OCI-LY3 (cell line): ENCODE data around the gene FOXP3.

Source experiments
- H2AFZ ChIP-seq: fragments of 200-600, 300-600 bp; shearing (Covaris generic); 2 replicates; pipeline ENCODE4 v1.6.0; 2014; ENCODE audit warnings: antibody characterized with exemption, low read depth, low read length
- H3K27ac ChIP-seq: fragments of 200-600, 300-600 bp; sonication (generic); 2 replicates; pipeline ENCODE4 v1.5.1; 2014; ENCODE audit warnings: mild to moderate bottlenecking, low read length, moderate library complexity, mixed read lengths
- H3K27me3 ChIP-seq: fragments of 200-600, 300-600 bp; sonication (generic); 2 replicates; pipeline ENCODE4 v1.6.1; 2014; ENCODE audit warnings: low read depth, low read length, mixed read lengths
- H3K36me3 ChIP-seq: fragments of 200-600, 300-600 bp; sonication (generic); replicated peaks from 2 replicates; pipeline ENCODE3; 2014; ENCODE audit warnings: low read depth, low read length, mixed read lengths
- H3K4me1 ChIP-seq: fragments of 300-600, 200-600 bp; sonication (generic); 2 replicates; pipeline ENCODE4 v1.6.1; 2014; ENCODE audit warnings: low read length, mixed read lengths
- H3K4me2 ChIP-seq: fragments of 200-600, 300-600 bp; sonication (generic); 2 replicates; pipeline ENCODE4 v1.6.1; 2014; ENCODE audit warnings: low read length, mixed read lengths
- H3K4me3 ChIP-seq: fragments of 300-600, 200-600 bp; sonication (generic); 2 replicates; pipeline ENCODE4 v1.5.1; 2014; ENCODE audit warnings: antibody characterized with exemption, mild to moderate bottlenecking, low read length, moderate library complexity
- H3K79me2 ChIP-seq: fragments of 300-600, 200-600 bp; shearing (Covaris generic); 2 replicates; pipeline ENCODE4 v1.6.1; 2014; ENCODE audit warnings: mild to moderate bottlenecking, low read length, mixed read lengths
- H3K9ac ChIP-seq: fragments of 300-600, 200-600 bp; shearing (Covaris generic); 2 replicates; pipeline ENCODE4 v1.6.0; 2014; ENCODE audit warnings: mild to moderate bottlenecking, low read length, moderate library complexity
- H3K9me3 ChIP-seq: fragments of 200-600, 300-600 bp; shearing (Covaris generic); 2 replicates; pipeline ENCODE4 v1.6.1; 2014; ENCODE audit warnings: low read length, mixed read lengths; ENCODE audit not compliant: insufficient read depth
- H4K20me1 ChIP-seq: fragments of 200-600, 300-600 bp; sonication (generic); 2 replicates; pipeline ENCODE4 v1.6.1; 2016; ENCODE audit warnings: low read length, mixed read lengths; ENCODE audit not compliant: insufficient read depth
- EZH2phosphoT487 ChIP-seq: fragments of 200-600 bp; shearing (Covaris generic); IDR thresholded peaks from 2 replicates; pipeline ENCODE4 v1.6.1; 2018; ENCODE audit warnings: antibody characterized with exemption, mixed run types, low read depth
- TF ChIP-seq, protein P1 (sequence below): fragments of 200-600, 300-600 bp; sonication (generic); IDR thresholded peaks from 2 replicates; pipeline ENCODE4 v1.5.1; 2014; ENCODE audit warnings: antibody characterized with exemption, low read length, low read depth

The FOXP3 gene, protein sequence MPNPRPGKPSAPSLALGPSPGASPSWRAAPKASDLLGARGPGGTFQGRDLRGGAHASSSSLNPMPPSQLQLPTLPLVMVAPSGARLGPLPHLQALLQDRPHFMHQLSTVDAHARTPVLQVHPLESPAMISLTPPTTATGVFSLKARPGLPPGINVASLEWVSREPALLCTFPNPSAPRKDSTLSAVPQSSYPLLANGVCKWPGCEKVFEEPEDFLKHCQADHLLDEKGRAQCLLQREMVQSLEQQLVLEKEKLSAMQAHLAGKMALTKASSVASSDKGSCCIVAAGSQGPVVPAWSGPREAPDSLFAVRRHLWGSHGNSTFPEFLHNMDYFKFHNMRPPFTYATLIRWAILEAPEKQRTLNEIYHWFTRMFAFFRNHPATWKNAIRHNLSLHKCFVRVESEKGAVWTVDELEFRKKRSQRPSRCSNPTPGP

DNA sequence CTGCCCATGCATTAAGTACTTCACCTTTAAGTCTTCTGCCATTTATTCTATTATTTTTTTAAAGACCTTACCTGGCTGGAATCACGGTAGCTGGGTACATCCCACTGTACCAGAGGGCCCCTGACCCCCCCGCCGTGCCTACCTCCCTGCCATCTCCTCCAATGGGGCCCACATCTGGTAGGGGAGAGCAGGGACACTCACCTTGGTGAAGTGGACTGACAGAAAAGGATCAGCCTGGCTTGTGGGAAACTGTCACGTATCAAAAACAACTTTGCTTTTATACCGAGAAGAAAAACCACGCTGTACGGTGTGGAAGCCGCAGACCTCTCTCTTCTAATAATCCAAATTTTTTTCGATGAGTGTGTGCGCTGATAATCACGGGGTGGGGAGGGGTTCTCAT is at the start of gene FOXP3:
FOXP3 (minus strand) TSS at position 251 of the 400 bp plus-strand sequence. CDS start 6,205 bp downstream, outside the sequence.
- Histone ChIP-seq H4K20me1 (no peaks in the 10 kb centered on the region), H2AFZ (no peak within 1 kb of the TSS)

DNA sequence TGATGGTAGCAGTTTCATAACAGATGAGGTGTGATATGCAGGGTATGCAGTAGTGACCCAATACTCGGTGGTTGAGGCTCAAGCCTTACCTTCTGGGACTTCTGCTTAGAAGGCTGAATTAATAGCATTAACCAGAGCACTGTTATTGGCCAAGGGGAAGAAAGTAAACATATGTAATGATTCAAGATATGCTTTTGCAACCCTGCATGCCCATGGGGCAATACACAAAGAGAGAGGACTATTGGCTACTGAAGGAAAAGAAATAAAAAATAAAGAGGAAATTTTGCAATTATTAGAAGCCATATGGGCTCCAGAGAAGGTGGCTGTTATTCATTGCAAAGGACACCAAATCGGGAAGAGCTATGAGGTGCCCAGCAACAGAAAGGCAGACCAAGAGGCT is 47.7 kb upstream of the FOXP3 start:
- Histone ChIP-seq H3K4me1 (peaks cover 12% of the 10 kb centered on the region), H3K4me3 (no peak overlapping the region), H3K27me3 (no peaks in the 10 kb centered on the region), H2AFZ (no peak overlapping the region), H3K27ac (no peak overlapping the region), H3K4me2 (no peak overlapping the region), H3K9me3 (no peaks in the 10 kb centered on the region), H3K36me3 (no peaks in the 10 kb centered on the region), H3K9ac (no peak overlapping the region), H4K20me1 (no peaks in the 10 kb centered on the region), H3K79me2 (no peaks in the 10 kb centered on the region)
- TF ChIP-seq, protein P1, sequence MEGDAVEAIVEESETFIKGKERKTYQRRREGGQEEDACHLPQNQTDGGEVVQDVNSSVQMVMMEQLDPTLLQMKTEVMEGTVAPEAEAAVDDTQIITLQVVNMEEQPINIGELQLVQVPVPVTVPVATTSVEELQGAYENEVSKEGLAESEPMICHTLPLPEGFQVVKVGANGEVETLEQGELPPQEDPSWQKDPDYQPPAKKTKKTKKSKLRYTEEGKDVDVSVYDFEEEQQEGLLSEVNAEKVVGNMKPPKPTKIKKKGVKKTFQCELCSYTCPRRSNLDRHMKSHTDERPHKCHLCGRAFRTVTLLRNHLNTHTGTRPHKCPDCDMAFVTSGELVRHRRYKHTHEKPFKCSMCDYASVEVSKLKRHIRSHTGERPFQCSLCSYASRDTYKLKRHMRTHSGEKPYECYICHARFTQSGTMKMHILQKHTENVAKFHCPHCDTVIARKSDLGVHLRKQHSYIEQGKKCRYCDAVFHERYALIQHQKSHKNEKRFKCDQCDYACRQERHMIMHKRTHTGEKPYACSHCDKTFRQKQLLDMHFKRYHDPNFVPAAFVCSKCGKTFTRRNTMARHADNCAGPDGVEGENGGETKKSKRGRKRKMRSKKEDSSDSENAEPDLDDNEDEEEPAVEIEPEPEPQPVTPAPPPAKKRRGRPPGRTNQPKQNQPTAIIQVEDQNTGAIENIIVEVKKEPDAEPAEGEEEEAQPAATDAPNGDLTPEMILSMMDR = no peak
- no peak for TF ChIP-seq EZH2phosphoT487

More for the DNA sequence above, at the start of gene FOXP3:
- Histone ChIP-seq H3K9ac (no peak within 1 kb of the TSS), H3K79me2 (no peaks in the 10 kb centered on the region), H3K36me3 (no peaks in the 10 kb centered on the region), H3K27ac (no peak within 1 kb of the TSS), H3K27me3 (no peaks in the 10 kb centered on the region), H3K4me1 (peaks cover 5% of the 10 kb centered on the region), H3K4me2 (no peak within 1 kb of the TSS), H3K4me3 (no peak within 1 kb of the TSS), H3K9me3 (no peaks in the 10 kb centered on the region)
- no peak for TF ChIP-seq EZH2phosphoT487
- TF ChIP-seq, protein P1 = no peak

DNA sequence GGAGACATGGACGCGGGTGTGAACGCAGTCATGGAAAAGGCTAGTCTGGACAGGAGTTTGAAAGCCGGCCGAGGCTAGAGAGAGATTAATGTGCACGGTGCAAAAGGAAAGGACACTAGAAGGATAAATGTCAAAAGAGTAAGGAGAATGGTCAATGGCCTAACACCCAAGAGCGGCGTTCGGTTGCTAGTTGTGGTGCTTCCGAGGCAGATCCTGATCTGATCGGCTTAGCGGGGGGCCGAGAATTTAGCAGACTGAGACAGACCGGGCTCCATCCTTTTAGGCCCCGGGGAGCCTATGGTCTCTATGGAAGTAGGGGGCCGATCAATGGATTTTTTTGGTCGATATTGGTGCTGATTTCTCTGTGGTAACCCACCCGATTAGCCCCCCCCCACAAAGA is 45.9 kb upstream of the FOXP3 start:
- no peaks in the 10 kb centered on the region for H3K36me3 ChIP-seq
- H3K9ac ChIP-seq = no peak overlapping the region
- no peaks in the 10 kb centered on the region for H4K20me1 ChIP-seq
- H3K4me1 ChIP-seq = peaks cover 12% of the 10 kb centered on the region
- H3K79me2 ChIP-seq = no peaks in the 10 kb centered on the region
- no peak for TF ChIP-seq EZH2phosphoT487
- TF ChIP-seq, protein P1 = no peak
- no peaks in the 10 kb centered on the region for H3K27me3 ChIP-seq
- H2AFZ ChIP-seq = no peak overlapping the region
- H3K9me3 ChIP-seq = no peaks in the 10 kb centered on the region
- H3K4me3 ChIP-seq = no peak overlapping the region
- H3K4me2 ChIP-seq = no peak overlapping the region
- H3K27ac ChIP-seq = no peak overlapping the region

DNA sequence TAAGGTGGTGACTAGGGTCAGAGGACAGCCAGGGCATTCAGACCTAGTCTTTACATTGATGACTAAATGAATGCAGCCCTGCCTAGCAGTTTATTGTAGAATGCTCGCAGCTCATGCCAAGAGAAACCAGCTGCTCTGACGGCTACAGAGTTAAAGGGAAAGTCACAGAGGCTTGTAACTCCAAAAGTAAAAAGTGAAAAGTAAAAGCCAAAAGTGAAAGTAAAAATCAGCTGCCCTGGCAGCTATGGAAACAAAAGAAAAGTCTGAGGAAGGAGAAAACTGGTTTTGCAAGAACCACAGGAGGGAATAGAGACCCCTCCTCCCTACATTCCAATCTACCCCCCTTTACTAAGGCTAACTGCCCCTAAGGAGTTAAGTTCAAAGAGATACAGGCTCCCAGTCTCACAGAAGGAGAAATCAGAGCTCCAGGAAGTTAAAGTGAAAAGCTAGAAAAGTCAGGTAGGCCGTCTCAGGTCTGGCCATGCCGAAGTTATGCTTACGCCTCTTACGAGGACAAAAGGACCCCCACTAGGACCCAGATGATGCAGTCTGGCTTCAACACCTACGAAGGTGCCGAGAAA is 45.0 kb upstream of the FOXP3 start:
- Histone ChIP-seq H3K27ac (no peak overlapping the region), H2AFZ (no peak overlapping the region), H3K9me3 (no peaks in the 10 kb centered on the region), H4K20me1 (no peaks in the 10 kb centered on the region), H3K9ac (no peak overlapping the region), H3K79me2 (no peaks in the 10 kb centered on the region), H3K4me2 (peak overlapping the region; percentile 43), H3K36me3 (no peaks in the 10 kb centered on the region), H3K27me3 (no peaks in the 10 kb centered on the region), H3K4me1 (peaks cover 12% of the 10 kb centered on the region), H3K4me3 (no peak overlapping the region)
- TF ChIP-seq, protein P1 = no peak
- TF ChIP-seq EZH2phosphoT487 = no peak
